Activated CD4-positive, alpha-beta T cell treated with anti-CD3 and anti-CD28 coated beads, Interleukin-10, Interleukin-2, amounts not matched to agents 100 ng/mL and 50 ng/mL, durations not matched to agents 16 hours and 8 hours (primary cell): ENCODE measurements around the gene TOR1B.

Source experiments
- DNase-seq: peaks from one replicate; pipeline ENCODE4 v3.0.0-alpha.2; 2020

TOR1B gene

GRCh38 chr9:129815278-129815677, 12.3 kb downstream of the TOR1B start:
- DNase-seq: no peak

GRCh38 chr9:129816501-129817435, 13.8 kb downstream of the TOR1B start:
- DNase-seq: no peak

- DNase-seq: peak; percentile 55
Measured at GRCh38 chr9:129822898-129823541, 20.0 kb downstream of the TOR1B start.

GRCh38 chr9:129823542-129823934, 20.6 kb downstream of the TOR1B start:
- DNase-seq: no peak

GRCh38 chr9:129823935-129824601, 21.1 kb downstream of the TOR1B start, which contains the start of gene TOR1A:
Gene TOR1A, minus strand, starts transcription at chr9:129824136. Its CDS starts 51 bp downstream, at chr9:129824085.
- DNase-seq: peak; percentile 96

GRCh38 chr9:129826344-129826743, 23.4 kb downstream of the TOR1B start:
- DNase-seq: no peak

GRCh38 chr9:129826759-129827158, 23.8 kb downstream of the TOR1B start:
- DNase-seq: no peak

- DNase-seq: no peak
Measured at GRCh38 chr9:129828051-129828450, 25.1 kb downstream of the TOR1B start.

- no peak for DNase-seq
Measured at GRCh38 chr9:129828969-129829368, 26.0 kb downstream of the TOR1B start.

GRCh38 chr9:129832982-129833381, 30.0 kb downstream of the TOR1B start:
- no peak for DNase-seq

- peak; percentile 46 for DNase-seq
Measured at GRCh38 chr9:129834489-129835127, 31.6 kb downstream of the TOR1B start.

GRCh38 chr9:129835128-129835859, 32.3 kb downstream of the TOR1B start, which contains the start of the genes C9orf78 and USP20:
Gene C9orf78, minus strand, starts transcription at chr9:129835275. Its CDS starts 54 bp downstream, at chr9:129835221.
Gene USP20, plus strand, starts transcription at chr9:129835458. Its CDS starts 17,098 bp downstream, at chr9:129852556.
- peak; percentile 99 for DNase-seq

- no peak for DNase-seq
Measured at GRCh38 chr9:129835860-129836223, 32.9 kb downstream of the TOR1B start.

- peak; percentile 67 for DNase-seq
Measured at GRCh38 chr9:129836311-129837007, 33.5 kb downstream of the TOR1B start.

- peak; percentile 62 for DNase-seq
Measured at GRCh38 chr9:129838707-129839259, 35.8 kb downstream of the TOR1B start.

- DNase-seq: no peak
Measured at GRCh38 chr9:129839324-129840023, 36.5 kb downstream of the TOR1B start.

- DNase-seq: no peak
Measured at GRCh38 chr9:129840034-129840433, 37.0 kb downstream of the TOR1B start.

GRCh38 chr9:129841071-129841470, 38.1 kb downstream of the TOR1B start:
- DNase-seq: no peak

- no peak for DNase-seq
Measured at GRCh38 chr9:129845373-129845772, 42.4 kb downstream of the TOR1B start.

GRCh38 chr9:129848712-129849441, 45.9 kb downstream of the TOR1B start:
- DNase-seq: no peak
